ENCODE results near the gene NAALADL2.

GRCh38 chr3:174846055-174846454 is 13.1 kb upstream of the NAALADL2 start:
- TF ChIP-seq CTCF (IDR thresholded peaks at IDR 0.05; ENCODE audit: borderline replicate concordance, extremely low read depth, low read length, poor library complexity, severe bottlenecking) (no peak), EZH2 (IDR thresholded peaks at IDR 0.05; ENCODE audit: borderline replicate concordance, low read depth, low read length, severe bottlenecking) (no peak)

Data from DND-41 (cell line).